Cortex of kidney (tissue), 1 donor: Measurements from ENCODE around the gene OIP5.
"Not testable (repeated sequence)": the region's sequence is repeated elsewhere in the genome, so short reads cannot be mapped to it uniquely, and the experiment has no call there.

Source experiments
- DNase-seq: peaks from one replicate; lab custom pipeline; 2025; lab: John Stamatoyannopoulos, UW

The OIP5 gene

DNA sequence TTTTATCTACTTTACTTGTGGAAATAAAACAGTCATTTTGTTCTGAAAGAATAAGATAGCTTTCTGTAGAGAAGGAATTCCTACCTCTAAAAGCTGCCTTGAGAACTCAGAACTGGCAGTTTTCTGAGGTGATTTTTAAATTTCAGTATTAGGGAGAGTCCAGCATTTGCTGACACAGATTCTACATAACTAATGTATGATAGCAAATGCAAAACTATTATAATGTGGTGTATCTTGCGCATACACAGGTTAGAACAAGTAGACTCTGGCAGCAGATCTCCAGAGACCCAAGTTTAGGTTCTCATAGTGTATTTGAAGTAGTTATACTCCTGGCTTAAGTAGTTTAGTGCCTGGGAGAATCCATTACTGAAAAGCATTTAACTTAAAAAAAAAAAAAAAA, 30.8 kb downstream of the OIP5 start:
- no peak for DNase-seq

DNA sequence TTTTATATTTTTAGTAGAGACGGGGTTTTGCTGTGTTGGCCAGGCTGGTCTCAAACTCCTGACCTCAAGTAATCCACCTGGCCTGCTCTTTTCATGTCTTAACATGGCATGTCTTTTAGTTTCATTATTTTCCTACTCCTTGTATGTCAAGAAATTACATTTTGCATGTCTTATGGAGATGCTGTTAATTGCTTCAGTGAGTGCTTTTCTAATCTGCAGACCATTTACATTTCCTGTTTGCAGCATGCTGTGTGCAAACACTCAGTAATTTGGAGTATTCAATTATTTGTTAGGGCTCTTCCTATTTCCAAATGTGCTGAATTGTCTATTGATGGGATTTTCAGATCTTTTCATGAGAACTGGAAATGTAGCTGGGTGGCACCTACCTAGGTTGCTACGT, 31.3 kb downstream of the OIP5 start:
- DNase-seq: not testable (repeated sequence)

DNA sequence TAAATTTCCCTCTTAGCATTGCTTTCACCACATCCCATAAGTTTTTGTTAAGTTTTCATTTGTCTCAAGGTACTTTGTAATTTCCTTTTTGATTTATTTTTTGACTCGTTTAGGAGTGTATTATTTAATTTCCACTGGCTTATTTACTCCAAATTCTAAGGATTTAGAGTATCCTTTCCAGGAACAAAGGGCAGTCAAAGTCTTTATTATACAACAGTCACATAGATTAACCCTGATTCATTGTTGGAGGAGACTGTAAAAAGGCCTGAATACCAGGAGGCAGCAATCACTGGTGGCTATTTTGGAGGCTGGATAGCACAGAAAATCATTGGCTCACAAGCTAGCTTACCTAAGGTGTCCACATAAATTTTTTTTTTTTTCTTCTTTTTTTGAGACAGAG, 39.9 kb downstream of the OIP5 start:
- no peak for DNase-seq

DNA sequence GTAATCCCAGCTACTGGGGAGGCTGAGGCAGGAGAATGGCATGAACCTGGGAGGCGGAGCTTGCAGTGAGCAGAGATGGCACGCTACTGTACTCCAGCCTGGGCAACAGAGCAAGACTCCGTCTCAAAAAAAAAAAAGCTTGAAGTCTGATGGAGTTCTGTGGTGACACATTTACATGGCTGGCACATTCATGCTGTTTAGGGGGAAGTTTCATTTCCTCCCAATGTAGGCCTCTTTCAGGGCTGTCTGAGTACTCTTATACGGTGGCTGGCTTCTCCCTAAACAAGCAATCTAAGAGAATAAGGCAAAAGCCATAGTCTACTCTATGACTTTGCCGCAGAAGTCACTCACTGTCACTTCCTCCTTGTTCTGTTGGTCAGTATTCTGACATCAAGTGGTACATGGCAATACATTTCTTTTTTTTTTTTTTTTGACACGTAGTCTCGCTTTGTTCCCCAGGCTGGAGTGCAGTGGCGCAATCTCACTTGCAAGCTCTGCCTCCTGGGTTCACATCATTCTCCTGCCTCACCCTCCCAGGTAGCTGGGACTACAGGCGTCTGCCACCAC, 41.2 kb downstream of the OIP5 start:
- DNase-seq: no peak

DNA sequence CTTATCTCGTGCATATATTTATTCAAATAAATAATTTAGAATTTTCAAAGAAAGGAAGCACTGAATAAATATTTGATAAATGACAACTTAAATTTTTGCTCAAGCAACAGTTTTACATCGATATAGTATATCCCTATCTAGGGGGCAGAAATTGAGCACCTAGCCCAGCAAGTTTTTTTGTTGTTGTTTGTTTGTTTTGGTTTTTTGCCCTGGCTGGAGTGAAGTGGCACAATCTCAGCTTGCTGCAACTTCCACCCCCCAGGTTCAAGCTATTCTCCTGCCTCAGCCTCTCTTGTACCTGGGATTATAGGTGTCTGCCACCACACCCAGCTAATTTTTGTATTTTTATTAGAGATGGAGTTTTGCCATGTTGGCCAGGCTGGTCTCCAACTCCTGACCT, 42.4 kb downstream of the OIP5 start:
- no peak for DNase-seq

DNA sequence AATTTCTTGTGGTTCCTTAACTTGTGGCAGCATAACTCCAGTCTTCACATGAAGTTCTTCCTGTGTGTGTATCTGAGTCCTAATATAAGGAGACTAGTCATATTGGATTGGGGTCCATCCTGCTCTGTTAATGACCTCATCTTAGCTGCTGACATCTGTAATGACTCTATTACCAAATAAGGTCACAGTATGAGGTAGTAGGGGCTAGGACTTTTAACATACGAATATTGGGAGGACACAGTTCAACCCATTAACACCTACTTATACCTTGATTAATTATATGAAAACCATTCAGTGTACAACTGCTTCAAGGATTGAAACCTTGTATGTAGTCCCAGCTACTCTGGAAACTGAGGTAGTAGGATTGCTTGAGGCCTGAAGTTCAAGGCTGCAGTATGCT, 43.9 kb downstream of the OIP5 start:
- DNase-seq: no peak

DNA sequence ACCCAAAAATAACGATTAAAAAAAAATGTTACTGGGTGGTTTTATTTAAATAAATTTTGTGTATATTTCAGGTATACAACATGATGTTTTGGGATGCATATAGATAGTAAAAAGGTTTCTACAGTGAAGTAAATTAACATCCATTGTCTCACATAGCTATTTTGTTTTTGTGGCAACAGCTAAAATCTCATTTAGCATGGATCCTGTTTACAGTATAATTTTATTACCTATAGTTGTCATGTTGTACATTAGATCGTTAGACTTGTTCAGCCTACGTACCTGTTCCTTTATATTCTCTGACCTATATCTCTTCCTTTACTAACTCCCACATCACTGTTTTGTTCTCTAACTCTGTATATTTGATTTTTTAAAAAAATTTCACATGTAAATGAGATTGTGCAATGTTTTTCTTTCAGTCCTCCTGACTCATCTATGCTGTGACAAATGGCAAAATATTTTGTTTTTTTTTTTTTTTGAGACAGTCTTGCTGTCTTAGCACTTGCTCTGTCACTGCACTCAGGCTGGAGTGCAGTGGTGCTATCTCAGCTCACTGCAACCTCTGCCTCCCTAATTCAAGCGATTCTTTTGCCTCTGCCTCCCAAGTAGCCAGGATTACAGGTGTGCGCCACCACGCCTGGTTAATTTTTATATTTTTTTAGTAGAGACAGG, 45.6 kb downstream of the OIP5 start:
- no peak for DNase-seq

DNA sequence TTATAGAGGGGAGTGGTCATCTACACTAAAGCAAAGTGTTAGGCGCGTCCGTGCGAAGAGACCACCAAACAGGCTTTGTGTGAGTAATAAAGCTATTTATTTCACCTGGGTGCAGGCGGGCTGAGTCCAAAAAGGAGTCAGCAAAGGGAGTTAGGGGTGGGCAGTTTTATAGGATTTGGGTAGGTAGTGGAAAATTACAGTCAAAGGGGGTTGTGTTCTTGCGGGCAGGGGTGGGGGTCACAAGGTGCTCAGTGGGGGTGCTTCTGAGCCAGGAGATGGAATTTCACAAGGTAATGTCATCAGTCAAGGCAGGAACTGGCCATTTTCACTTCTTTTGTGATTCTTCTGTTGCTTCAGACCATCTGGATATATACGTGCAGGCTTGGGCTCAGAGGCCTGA, 47.1 kb downstream of the OIP5 start:
- DNase-seq: no peak

DNA sequence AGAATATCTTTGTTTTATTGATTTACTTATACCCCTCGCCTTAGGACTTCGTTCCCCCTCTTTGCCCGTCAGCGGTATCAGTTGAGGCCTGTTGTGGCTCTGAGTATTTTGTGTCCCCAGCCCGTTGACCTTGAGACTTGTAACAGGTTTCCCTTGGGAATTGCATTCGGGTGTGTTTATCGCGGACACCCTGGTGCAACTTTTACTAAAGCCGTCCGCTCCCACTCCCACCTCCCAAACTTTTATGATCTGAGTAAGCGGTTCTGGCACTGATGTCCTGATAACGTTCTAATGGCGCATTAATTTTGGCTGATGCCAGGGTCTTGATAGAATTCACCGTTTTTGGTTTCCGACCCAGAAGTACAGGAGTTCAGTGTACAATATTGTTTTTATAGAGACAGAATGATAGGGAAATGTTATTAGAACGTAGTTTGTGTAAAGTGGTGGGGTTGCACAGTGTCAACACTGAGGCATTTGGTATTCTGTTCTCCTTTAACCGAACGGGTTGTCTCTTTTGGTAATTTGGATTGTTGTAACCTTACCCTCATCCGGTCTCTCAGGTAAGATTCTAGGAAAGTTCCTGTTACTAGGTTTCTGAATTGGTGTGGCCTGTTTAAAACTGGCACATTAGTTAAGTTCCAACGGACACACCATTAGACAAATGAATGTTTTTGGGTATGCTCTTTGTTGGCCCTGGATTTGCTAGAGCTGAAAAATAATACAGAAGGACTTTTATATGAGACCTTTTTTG, 47.8 kb downstream of the OIP5 start:
- DNase-seq: no peak

DNA sequence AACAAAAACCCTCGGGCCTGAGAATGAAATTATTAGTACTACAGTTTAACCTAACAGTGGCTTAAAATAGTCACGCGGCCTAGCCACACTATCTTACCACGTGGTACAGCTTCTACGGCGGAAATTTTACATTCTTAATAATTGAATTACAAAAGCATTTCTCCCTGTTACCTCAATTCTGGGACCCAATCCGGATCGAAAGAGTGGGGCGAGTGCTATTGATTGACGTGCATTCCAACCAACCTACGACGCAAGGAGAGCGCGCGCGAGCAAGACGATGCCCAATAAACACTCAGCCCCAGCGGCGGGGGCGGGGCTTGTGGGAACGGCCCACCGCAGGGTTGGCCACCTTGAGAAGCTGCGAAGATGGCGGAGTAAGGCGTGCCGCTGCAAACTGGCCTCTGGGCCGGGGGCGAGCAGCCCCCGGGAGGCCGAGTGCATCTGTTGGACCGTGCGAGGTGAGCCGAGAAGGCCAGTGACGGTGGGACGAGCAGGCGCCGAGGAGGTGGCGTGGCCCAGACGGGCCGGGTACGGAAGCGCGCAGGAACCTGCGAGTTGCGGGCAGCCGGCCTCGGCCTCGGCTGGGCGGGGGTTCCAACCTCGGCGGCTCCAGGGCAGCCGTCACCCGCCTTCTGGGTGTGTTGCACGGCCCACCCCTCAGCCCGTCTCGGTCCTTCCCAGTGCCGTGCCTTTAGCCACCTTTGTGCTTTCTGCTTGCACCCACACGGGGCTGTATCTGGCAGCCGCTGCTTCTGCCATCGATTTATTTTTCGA, 48.6 kb downstream of the OIP5 start:
- no peak for DNase-seq

DNA sequence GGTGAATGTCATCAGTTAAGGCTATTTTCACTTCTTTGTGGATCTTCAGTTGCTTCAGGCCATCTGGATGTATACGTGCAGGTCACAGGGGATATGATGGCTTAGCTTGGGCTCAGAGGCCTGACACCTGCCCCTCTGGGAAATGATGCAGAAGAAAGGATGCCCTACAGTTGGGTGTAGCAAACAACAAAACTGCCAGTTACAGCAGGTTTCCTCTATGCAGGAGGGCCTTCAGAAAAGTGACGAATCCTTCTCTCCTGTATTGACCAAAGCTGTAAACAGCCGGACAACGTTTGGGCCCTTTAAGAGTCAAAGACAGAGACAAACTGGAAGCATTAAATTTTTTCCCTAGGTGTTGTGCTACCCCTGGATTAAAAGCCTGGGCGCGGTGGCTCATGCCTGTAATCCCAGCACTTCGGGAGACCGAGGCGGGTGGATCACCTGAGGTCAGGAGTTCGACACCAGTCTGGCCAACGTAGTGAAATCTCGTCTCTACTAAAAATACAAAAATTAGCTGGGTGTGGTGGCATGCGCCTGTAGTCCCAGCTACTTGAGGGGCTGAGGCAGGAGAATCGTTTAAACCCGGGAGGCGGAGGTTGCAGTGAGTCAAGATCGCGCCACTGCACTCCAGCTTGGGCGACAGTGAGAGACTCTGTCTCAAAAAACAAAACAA, 49.3 kb downstream of the OIP5 start:
- not testable (repeated sequence) for DNase-seq

DNA sequence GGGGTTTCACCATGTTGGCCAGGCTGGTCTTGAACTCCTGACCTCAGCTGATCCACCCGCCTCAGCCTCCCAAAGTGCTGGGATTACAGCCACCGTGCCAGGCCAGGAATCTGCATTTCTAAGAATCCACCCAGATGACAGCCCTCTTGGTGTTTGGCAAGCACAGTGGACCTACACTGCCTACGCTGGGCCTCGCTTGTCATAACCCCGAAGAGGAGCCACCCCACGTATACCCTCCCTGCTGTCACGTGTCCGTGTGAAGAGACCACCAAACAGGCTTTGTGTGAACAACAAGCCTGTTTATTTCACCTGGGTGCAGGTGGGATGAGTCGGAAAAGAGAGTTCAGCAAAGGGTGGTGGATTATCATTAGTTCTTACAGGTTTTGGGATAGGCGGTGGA, 50.0 kb downstream of the OIP5 start:
- DNase-seq: not testable (repeated sequence)

DNA sequence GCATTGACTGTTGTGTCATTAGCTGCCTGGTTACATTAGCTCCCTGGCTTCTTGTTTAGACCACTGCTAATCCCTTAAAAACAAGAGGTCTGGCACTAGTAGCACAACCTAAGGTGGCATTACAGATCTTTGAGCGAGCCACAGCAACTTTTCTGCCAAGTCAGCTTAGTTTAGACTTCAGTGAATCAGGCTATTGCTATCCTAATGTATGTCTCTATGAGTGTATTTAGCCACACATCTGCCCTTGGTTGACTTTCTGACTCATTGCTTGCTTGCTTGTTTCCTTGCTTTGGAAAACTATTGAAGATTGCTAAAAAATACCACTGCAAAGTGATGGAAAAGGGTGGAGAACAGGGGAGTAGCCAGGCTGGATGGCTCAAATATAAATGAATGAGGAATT, 51.2 kb downstream of the OIP5 start:
- no peak for DNase-seq

DNA sequence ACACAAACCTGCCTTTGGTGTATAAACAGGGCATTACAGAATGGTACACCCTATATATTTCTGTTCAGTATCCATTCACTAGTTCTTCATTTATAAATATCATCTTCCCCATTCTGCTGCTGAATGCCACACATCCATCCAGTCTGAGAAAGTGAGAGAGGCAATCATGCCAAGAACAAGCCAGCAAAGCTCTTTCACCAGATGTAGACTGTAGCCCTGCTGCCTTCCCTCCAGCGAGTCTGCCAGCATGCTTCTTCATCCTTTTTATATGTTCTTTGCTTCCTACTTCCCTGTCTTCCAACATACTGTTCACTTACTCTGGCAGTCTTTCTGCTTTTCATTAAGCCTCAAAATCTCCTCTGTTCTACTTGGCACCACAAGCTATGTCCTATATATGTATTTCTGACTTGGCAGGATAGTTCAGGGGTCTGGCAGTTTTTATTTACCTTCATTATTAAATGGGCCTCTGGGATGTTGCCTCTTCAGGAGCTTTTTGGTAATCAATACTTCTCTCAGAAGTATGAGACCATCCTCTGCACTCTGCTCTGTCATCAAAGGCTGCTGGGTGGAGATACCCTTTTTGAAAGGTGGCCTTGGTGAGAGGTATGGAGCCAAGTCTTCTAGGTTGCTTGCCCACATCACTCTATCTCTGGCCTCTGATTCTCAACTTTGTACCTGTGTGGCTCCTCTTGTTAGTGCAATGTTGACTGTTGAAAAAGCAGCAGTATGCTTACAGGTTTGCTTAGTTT, 52.7 kb downstream of the OIP5 start:
- no peak for DNase-seq

DNA sequence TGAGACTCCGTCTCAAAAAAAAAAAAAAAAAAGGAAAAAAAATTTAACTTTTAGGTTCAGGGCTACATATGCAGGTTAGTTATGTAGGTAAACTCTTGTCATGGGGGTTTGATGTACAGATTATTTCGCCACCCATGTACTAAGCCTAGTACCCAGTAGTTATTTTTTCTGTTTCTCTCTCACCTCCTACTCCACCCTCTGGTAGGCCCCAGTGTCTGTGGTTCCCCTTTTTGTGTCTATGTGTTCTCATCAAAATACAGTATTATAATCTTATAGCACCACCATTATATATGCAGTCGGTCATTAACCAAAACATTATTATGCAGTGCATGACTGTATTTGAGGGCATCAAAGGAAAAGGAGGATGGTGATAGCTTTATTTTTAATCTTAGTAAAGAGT, 54.1 kb downstream of the OIP5 start:
- no peak for DNase-seq

DNA sequence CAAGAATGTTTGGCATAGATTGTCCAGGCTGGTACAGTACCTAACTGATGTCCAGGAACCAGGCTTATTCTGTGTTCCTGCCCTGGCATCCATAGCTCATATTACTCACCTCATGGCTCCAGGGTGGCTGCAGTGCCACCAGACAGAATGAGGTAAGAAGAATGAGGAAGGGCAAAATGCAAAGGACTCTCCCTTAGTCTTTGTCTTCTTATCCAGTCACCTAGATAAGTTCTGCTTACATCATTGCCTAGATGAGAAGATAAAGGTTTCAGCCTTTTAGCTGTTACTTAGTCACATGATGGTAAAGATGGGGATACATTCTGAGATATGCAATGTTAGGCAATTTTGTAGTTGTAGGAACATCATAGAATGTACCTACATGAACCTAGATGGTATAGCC, 55.6 kb downstream of the OIP5 start:
- no peak for DNase-seq

DNA sequence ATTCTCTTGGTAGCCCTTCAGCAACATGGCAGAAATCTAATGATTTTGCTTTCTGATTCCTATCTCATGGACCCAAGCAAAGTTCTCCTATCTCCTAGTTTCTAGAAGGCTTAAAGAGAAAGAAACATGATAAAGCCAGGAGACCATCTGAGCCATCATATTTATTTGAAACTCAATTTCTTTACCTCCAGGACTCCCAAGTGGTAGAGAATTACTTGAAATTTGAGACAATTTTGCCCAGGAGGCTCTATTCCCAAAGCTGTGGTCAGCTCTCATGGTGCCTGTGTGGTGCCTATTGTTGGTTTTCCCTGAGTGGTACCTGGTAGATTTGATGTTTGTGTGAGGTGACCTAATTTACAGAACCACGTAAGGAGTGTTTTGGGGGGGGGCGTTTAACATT, 62.5 kb downstream of the OIP5 start:
- DNase-seq: no peak

DNA sequence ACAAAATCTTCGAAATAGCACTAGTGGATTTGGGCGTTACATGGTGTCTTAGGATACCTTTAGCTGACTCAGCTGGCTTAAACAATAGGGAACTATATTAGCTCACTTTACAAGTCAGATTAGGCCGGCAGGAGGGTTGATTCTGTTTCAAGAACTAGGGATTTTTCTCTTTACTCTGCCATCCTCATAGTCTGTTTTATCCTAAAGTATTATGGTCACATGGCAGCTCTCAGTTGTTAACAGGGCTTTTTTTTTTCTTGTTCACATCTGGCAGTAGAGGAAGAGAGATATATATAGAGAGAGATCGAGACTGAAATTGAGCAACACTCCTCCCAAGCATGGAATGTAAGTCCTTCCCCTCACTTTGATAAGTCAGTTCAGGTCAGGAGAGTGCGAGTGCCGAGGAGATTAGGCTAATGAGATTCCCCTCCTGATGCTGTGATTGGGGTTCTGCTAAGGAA, 68.5 kb downstream of the OIP5 start:
- no peak for DNase-seq

DNA sequence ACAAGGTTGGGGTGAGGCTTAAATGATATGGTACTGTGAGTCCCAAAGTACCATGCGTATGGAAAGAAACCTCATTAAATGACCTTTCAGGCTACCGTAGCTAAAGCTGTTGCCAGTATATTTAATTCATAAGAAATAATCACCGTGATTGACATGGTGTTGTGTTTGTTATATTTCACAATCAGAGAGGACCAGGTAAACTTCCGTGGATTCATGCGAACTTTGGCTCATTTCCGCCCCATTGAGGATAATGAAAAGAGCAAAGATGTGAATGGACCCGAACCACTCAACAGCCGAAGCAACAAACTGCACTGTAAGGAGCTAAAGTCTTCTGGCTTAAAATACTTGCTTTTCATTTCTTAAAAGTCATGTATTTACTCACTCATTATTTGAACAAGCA, 69.8 kb downstream of the OIP5 start:
- DNase-seq: no peak

DNA sequence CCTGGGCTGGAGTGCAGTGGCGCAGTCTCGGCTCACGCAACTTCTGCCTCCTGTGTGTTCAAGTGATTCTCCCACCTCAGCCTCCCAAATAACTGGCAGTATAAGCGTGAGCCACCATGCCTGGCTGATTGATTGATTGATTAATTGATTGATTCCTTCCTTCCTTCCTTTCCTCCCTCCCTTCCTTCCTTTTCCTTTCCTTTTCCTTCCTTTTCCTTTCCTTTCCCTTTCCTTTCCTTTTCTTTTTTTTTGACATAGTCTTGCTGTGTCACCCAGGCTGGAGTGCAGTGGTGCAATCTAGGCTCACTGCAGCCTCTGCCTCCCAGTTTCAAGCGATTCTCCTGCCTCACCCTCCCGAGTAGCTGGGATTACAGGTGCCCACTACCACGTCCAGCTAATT, 71.5 kb downstream of the OIP5 start:
- DNase-seq: not testable (repeated sequence)

DNA sequence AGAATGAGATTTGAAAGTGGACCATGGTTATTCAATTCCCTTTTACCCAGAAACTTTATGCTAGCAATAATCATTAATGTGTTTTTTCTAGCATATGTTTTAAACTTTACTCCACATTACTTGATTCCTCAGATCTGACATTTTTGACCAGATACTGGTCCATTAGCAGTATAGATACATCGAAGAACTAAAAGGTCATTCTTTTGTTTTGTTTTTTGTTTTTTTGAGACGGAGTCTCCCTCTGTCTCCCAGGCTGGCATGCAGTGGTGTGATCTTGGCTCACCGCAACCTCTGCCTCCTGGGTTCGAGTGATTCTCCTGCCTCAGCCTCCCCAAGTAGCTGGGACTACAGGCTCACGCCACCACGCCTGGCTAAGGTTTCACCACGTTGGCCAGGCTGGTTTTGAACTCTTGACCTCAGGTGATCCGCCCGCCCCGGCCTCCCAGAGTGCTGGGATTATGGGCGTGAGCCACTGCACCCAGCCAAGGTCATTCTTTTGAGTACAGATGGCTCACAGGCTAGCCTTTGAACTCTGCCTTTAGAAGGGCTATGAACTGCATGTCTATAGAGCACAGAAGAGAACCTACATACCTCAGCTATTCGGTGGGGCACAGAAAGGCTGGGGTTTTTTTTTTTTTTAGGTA, 72.7 kb downstream of the OIP5 start:
- no peak for DNase-seq
